ENCODE results near the gene MTA1.
A peak's percentile ranks its signal among the peaks of the same experiment; 100 is the strongest.

Gene MTA1

DNA sequence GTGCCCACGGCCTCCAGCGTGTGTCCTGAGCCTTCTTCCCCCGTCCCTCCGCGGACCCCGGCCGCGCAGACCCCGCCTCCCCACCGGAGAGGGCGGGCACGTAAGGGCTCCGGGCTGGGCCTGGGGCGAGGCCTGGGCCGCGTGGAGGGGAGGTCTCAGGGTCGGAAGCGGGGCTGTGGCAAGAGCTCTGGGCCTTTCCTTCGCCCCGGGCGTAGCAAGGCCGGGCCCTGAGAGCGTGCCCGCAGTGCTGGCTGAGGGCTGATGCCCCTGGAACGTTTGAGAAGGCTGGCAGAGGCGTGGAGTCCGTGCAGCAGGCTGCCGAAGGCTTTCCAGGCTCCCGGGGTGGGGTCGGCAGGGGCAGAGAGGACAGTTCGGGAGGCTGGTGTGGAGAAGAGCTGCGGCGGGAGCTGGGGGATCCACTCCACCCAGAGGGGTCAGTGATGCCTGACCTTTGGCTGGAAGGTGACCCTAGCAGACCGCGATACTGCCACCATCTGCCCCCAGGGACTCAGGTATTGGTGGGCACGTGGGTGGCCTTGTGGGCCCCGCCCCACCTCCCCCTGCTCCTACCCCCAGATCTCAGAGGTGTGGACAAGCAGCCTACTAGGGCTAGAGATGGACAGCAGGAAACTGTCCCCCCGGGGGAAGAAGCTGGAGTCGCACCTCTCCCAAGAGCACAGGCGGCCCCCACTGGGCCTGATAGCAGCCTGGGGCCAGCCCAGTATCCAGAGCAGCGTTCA, 20.7 kb upstream of the MTA1 start:
- DNase-seq (ENCODE audit: low read depth), result no peak
- Histone ChIP-seq H3K4me3 (ENCODE audit: low read length) (peak overlapping the region; percentile 92), H3K27me3 (replicated peaks; ENCODE audit: control insufficient read depth, insufficient read depth, low read length) (no peaks in the 10 kb centered on the region), H3K36me3 (ENCODE audit: control insufficient read depth, insufficient read depth, low read length, severe bottlenecking) (peaks cover 8% of the 10 kb centered on the region), H3K9me3 (ENCODE audit: control insufficient read depth, low read length) (no peaks in the 10 kb centered on the region), H3K4me1 (ENCODE audit: control insufficient read depth, insufficient read depth, low read length) (peaks cover 16% of the 10 kb centered on the region), H3K9ac (ENCODE audit: low read length) (peak overlapping the region; percentile 93)

DNA sequence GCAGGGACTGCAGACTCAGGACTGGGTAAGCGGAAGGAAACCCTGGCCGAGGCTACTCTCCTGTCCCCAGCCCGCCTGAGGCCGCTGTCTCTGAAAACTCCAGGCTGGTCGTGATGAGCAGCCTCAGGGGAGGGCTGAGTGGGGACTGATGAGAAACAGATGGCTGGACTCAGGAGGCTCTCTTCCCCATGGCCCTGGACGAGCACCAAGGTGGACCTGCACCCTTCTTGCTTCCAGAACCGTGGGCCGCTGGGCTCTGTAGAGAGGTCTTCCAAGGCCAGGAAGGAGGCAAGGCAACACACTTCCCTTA, 20.2 kb upstream of the MTA1 start:
- Histone ChIP-seq H3K4me1 (ENCODE audit: control insufficient read depth, insufficient read depth, low read length) (peaks cover 16% of the 10 kb centered on the region), H3K27me3 (replicated peaks; ENCODE audit: control insufficient read depth, insufficient read depth, low read length) (no peaks in the 10 kb centered on the region), H3K9me3 (ENCODE audit: control insufficient read depth, low read length) (no peaks in the 10 kb centered on the region), H3K4me3 (ENCODE audit: low read length) (peak overlapping the region; percentile 92), H3K9ac (ENCODE audit: low read length) (peak overlapping the region; percentile 93), H3K36me3 (ENCODE audit: control insufficient read depth, insufficient read depth, low read length, severe bottlenecking) (peaks cover 8% of the 10 kb centered on the region)
- no peak for DNase-seq (ENCODE audit: low read depth)

DNA sequence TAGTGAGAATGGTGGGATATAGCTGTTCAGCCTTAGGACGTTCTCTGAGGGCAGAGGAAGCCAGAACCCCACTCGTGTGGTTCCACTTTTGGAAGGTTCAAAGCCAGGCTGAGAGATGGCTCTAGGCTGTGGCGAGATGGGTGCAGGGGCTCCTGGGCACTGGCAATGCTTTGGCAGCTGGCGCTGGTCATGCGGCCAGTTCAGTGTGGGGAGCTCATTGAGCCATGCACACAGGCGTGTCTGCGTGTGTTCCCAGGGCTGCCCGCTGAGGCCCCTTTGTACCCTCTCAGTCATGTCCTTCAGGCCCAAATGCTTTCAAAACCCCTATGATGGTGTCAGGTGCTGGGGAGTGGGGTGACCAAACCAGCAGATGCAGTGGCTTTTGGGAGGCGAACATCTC, 19.6 kb upstream of the MTA1 start:
- Histone ChIP-seq H3K36me3 (ENCODE audit: control insufficient read depth, insufficient read depth, low read length, severe bottlenecking) (peaks cover 8% of the 10 kb centered on the region), H3K4me3 (ENCODE audit: low read length) (peak overlapping the region; percentile 92), H3K27me3 (replicated peaks; ENCODE audit: control insufficient read depth, insufficient read depth, low read length) (no peaks in the 10 kb centered on the region), H3K9me3 (ENCODE audit: control insufficient read depth, low read length) (no peaks in the 10 kb centered on the region), H3K9ac (ENCODE audit: low read length) (no peak overlapping the region), H3K4me1 (ENCODE audit: control insufficient read depth, insufficient read depth, low read length) (peaks cover 16% of the 10 kb centered on the region)
- no peak for DNase-seq (ENCODE audit: low read depth)

DNA sequence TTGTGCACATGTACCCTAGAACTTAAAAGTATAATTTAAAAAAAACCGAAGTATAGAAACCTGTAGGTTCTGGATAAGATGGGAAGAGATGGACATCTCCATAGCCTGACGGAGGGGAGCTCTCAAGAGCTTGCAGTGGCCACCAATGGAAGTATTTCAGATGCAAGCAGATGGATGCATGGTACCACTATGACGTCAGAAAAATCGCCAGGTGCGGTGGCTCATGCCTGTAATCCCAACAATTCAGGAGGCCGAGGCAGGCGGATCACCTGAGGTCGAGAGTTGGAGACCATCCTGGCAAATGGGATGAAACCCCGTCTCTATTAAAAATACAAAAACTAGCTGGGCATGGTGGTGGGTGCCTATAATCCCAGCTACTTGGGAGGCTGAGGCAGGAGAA, 17.9 kb upstream of the MTA1 start:
- DNase-seq (ENCODE audit: low read depth), result no peak
- no peak overlapping the region for H3K9ac ChIP-seq (ENCODE audit: low read length)
- H3K4me3 ChIP-seq (ENCODE audit: low read length), result no peak overlapping the region
- H3K27me3 ChIP-seq (replicated peaks; ENCODE audit: control insufficient read depth, insufficient read depth, low read length), result no peaks in the 10 kb centered on the region
- H3K4me1 ChIP-seq (ENCODE audit: control insufficient read depth, insufficient read depth, low read length), result peaks cover 16% of the 10 kb centered on the region
- no peaks in the 10 kb centered on the region for H3K9me3 ChIP-seq (ENCODE audit: control insufficient read depth, low read length)
- H3K36me3 ChIP-seq (ENCODE audit: control insufficient read depth, insufficient read depth, low read length, severe bottlenecking), result peaks cover 8% of the 10 kb centered on the region

DNA sequence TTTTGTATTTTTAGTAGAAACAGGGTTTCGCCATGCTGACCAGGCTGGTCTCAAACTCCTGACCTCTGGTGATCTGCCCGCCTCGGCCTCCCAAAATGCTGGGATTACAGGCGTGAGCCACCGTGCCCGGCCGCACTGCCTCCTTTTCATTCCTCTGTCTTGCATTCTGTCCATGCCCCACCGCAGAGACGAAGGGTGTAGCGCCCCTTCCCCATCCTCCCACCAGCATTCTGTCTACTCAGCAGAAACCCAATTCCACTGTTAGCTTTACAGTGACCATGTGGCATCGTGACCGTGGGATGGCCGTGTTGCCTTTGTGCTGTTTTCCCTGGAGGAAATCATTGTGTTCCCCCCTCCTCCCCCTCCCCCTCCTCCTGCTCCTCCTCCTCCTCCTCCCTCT, 11.0 kb upstream of the MTA1 start:
- H3K27me3 ChIP-seq (replicated peaks; ENCODE audit: control insufficient read depth, insufficient read depth, low read length), result no peaks in the 10 kb centered on the region
- no peaks in the 10 kb centered on the region for H3K9me3 ChIP-seq (ENCODE audit: control insufficient read depth, low read length)
- no peak for DNase-seq (ENCODE audit: low read depth)
- H3K4me3 ChIP-seq (ENCODE audit: low read length), result no peak overlapping the region
- H3K4me1 ChIP-seq (ENCODE audit: control insufficient read depth, insufficient read depth, low read length), result peaks cover 3% of the 10 kb centered on the region
- no peaks in the 10 kb centered on the region for H3K36me3 ChIP-seq (ENCODE audit: control insufficient read depth, insufficient read depth, low read length, severe bottlenecking)
- no peak overlapping the region for H3K9ac ChIP-seq (ENCODE audit: low read length)

DNA sequence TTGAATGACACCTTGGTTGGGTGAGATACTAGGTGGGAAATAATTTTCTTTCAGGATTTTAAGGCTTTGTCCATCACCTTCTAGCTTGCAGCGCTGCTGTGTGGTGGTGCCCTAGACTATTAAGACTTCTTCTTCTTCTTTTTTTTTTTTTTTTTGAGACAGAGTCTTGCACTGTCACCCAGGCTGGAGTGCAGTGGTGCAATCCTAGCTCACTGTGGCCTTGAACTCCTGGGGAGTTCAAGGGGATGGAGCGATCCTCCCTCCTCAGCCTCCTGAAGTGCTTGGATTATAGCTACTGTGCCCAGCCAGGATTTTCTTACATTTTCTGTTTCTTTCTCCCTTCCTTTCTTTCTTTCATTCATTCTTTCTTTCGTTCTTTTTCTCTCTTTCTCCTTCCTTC, 10.3 kb upstream of the MTA1 start:
- DNase-seq (ENCODE audit: low read depth), result no peak
- Histone ChIP-seq H3K4me3 (ENCODE audit: low read length) (no peak overlapping the region), H3K27me3 (replicated peaks; ENCODE audit: control insufficient read depth, insufficient read depth, low read length) (no peaks in the 10 kb centered on the region)

DNA sequence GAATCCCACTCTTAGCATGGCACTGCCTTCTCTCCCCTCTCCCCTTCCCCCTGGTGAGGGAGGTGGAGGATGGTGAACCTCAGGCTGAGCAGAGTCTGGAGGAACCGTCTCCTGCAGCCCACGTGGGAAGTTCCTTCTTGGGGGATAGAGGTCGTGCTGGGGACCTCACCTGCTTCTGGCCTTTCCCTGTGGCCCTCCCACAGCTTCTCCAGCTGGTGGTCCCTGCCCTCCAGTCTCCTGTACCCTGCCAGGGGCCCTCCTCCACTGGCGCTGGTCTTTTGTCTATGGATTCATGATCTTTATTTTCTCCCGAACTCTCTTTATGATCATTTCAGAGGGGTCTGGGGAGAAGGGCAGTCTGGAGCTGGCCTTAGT, 9.0 kb upstream of the MTA1 start:
- no peaks in the 10 kb centered on the region for H3K36me3 ChIP-seq (ENCODE audit: control insufficient read depth, insufficient read depth, low read length, severe bottlenecking)
- H3K4me3 ChIP-seq (ENCODE audit: low read length), result peak overlapping the region; percentile 72
- DNase-seq (ENCODE audit: low read depth), result no peak
- H3K9ac ChIP-seq (ENCODE audit: low read length), result peak overlapping the region; percentile 42
- H3K27me3 ChIP-seq (replicated peaks; ENCODE audit: control insufficient read depth, insufficient read depth, low read length), result no peaks in the 10 kb centered on the region
- no peaks in the 10 kb centered on the region for H3K9me3 ChIP-seq (ENCODE audit: control insufficient read depth, low read length)
- peaks cover 7% of the 10 kb centered on the region for H3K4me1 ChIP-seq (ENCODE audit: control insufficient read depth, insufficient read depth, low read length)

More for the DNA sequence above, 10.3 kb upstream of the MTA1 start:
- Histone ChIP-seq H3K9me3 (ENCODE audit: control insufficient read depth, low read length) (no peaks in the 10 kb centered on the region), H3K9ac (ENCODE audit: low read length) (no peak overlapping the region), H3K4me1 (ENCODE audit: control insufficient read depth, insufficient read depth, low read length) (peaks cover 3% of the 10 kb centered on the region), H3K36me3 (ENCODE audit: control insufficient read depth, insufficient read depth, low read length, severe bottlenecking) (no peaks in the 10 kb centered on the region)

DNA sequence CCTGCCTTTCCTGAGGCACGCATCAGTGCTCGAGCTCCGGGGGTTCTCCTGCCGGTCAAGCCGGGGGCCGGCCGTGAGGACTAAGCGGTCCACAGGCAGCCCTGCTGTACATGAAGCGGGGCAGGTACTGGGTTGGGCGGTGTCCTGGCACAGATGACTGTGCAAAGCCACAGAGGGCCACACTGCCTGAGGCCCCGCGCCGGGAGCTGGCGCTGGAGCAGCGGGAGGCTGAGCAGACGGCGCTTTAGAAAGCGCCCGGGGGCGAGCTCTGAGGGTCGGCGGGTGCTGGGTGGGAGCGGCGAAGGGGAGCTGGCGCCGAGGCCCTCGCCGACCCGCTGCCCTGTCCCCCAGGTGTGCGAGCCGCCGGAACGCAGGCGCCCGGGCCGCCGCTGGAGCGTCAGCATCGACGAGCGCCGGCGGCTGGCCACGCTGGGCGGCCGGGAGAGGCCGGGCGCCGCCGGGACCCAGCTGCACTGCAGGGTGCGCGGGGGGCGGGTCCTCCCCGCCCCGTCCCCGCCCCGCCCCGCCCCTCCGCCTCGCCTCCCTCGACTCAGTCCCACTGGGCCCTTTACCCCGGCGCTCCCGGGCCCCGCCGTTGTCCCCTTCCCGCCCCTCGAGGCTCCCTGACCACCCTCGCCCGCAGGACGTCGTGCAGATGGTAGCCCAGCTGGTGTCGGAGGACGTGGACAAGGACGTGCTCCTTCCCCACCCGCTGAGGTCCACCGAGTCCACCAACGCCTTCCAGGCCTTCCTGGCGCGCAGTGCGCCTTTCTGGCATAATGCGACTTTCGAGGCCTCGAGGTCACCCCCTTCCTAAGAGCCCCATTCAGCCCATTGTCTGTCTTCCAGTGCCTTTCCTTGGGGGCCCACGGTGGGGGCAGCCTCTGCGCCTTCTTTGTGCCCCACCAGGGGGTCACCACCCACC, 8.3 kb upstream of the MTA1 start:
- H3K27me3 ChIP-seq (replicated peaks; ENCODE audit: control insufficient read depth, insufficient read depth, low read length), result no peaks in the 10 kb centered on the region
- peak overlapping the region; percentile 72 for H3K4me3 ChIP-seq (ENCODE audit: low read length)
- no peaks in the 10 kb centered on the region for H3K9me3 ChIP-seq (ENCODE audit: control insufficient read depth, low read length)
- H3K9ac ChIP-seq (ENCODE audit: low read length), result peak overlapping the region; percentile 51
- peak; percentile 80 for DNase-seq (ENCODE audit: low read depth)
- H3K36me3 ChIP-seq (ENCODE audit: control insufficient read depth, insufficient read depth, low read length, severe bottlenecking), result no peaks in the 10 kb centered on the region
- peaks cover 7% of the 10 kb centered on the region for H3K4me1 ChIP-seq (ENCODE audit: control insufficient read depth, insufficient read depth, low read length)

DNA sequence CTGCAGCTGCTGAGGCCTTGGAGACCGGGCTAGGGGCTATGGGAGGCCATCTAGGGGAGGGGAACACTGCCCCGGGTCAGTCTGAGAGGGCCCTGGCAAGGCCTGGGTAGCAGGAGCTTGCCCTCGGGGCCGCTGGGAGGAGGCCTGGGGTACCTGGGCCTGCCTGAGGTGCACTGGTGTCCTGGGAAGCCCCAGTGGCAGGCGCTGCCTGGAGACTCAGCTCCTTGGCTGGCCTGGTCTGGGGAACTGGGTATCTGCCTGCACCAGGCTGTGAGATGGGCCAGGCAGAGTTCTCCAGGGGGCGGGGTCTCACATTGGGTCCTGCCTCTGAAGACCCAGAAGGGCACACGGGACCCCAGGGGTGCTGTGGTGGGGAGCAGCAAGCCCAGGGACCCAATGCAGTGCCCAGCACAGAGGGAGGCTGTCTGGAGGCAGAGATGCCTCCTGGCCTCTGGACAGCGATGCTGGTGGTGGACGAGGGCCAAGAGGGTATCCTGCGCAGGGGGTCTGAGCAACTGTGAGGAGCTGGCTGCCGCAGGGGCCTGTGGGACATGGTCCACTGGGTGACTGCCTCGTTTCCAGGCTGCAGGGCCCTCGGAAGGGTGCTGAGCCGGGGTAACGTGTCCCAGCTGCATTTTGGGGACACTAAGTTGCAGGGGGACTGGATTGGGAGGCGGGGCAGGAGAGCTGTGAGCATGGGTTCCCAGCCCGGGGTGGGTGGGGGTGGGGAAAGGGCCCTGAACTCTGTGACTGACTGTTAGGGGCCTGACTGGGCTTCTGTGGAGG, 7.4 kb upstream of the MTA1 start:
- Histone ChIP-seq H3K4me3 (ENCODE audit: low read length) (no peak overlapping the region), H3K36me3 (ENCODE audit: control insufficient read depth, insufficient read depth, low read length, severe bottlenecking) (no peaks in the 10 kb centered on the region), H3K9me3 (ENCODE audit: control insufficient read depth, low read length) (no peaks in the 10 kb centered on the region), H3K4me1 (ENCODE audit: control insufficient read depth, insufficient read depth, low read length) (peaks cover 7% of the 10 kb centered on the region), H3K27me3 (replicated peaks; ENCODE audit: control insufficient read depth, insufficient read depth, low read length) (no peaks in the 10 kb centered on the region), H3K9ac (ENCODE audit: low read length) (no peak overlapping the region)
- DNase-seq (ENCODE audit: low read depth), result no peak

DNA sequence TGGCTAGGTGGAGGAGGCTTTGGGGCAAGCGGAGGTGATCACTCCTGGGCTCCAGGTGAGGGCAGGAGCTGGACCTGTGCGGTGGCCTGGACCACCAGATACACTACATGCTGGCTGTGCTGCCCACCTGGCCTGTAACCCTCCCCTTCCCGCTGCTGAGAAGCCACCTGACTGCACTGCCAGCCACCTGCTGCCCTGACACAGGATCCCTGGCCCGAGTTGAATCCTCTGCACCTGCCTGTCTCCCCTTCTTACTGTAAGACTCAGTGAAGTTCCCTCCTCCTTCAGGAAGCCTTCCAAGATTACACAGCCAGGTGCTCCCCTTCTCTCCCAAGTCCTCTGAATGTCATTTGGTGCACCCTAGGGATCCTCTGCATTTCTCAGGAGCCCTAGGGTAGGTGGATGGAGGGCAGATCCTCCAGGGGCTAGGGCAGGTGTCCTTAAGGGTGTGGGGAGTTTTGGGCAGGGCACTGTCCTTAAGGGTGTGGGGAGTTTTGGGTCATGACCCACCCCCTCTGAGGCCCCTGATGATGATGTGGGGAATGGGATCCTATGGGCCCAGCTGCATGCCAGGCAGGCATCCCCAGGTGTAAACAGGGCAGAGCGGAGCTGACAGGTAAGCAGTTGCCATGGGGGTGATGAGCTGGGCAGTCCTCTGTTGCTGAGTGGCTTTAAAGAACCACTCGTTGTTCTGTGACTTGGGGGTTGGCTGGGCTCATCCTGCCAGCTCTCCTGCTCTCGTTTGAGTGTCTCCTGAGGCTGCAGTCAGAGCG, 6.7 kb upstream of the MTA1 start:
- H3K4me1 ChIP-seq (ENCODE audit: control insufficient read depth, insufficient read depth, low read length), result peaks cover 7% of the 10 kb centered on the region
- DNase-seq (ENCODE audit: low read depth), result no peak
- no peak overlapping the region for H3K4me3 ChIP-seq (ENCODE audit: low read length)
- no peaks in the 10 kb centered on the region for H3K36me3 ChIP-seq (ENCODE audit: control insufficient read depth, insufficient read depth, low read length, severe bottlenecking)
- H3K27me3 ChIP-seq (replicated peaks; ENCODE audit: control insufficient read depth, insufficient read depth, low read length), result no peaks in the 10 kb centered on the region
- no peaks in the 10 kb centered on the region for H3K9me3 ChIP-seq (ENCODE audit: control insufficient read depth, low read length)
- no peak overlapping the region for H3K9ac ChIP-seq (ENCODE audit: low read length)
